H9 (cell line): ENCODE data around the gene TMEM204. TPM values are rescaled to one million over a fixed set of nuclear protein-coding genes. Genes with fewer than 3 reads are reported as not detected.

Experiments
- DNase-seq: peaks from one replicate; pipeline ENCODE4 v3.0.0-alpha.2; 2017
- H2AFZ ChIP-seq: one replicate; pipeline ENCODE4 v1.6.1; 2013; ENCODE audit warnings: mild to moderate bottlenecking, low read length, control low read depth, moderate library complexity
- H2AK5ac ChIP-seq: 2 replicates; pipeline ENCODE4 v1.6.1; 2013; ENCODE audit warnings: low read length, control low read depth, mixed read lengths; ENCODE audit not compliant: insufficient read length
- H2BK120ac ChIP-seq: one replicate; pipeline ENCODE4 v1.6.1; 2013; ENCODE audit warnings: low read depth, mild to moderate bottlenecking, low read length, control low read depth, inconsistent platforms; ENCODE audit not compliant: poor library complexity, severe bottlenecking
- H2BK12ac ChIP-seq: 2 replicates; pipeline ENCODE4 v1.6.1; 2013; ENCODE audit warnings: low read length, control low read depth, mixed read lengths, low read depth; ENCODE audit not compliant: insufficient read length
- H2BK15ac ChIP-seq: 2 replicates; pipeline ENCODE4 v1.6.1; 2013; ENCODE audit warnings: low read depth, low read length, control low read depth
- H2BK20ac ChIP-seq: one replicate; pipeline ENCODE4 v1.6.1; 2013; ENCODE audit warnings: low read depth, mild to moderate bottlenecking, low read length, control low read depth, inconsistent platforms; ENCODE audit not compliant: poor library complexity, severe bottlenecking
- H2BK5ac ChIP-seq: 2 replicates; pipeline ENCODE4 v1.6.1; 2013; ENCODE audit warnings: low read length, control low read depth, mixed read lengths; ENCODE audit not compliant: insufficient read length
- H3K14ac ChIP-seq: 2 replicates; pipeline ENCODE4 v1.6.1; 2013; ENCODE audit warnings: low read length, control low read depth; ENCODE audit not compliant: insufficient read depth
- H3K18ac ChIP-seq: 2 replicates; pipeline ENCODE4 v1.6.1; 2013; ENCODE audit warnings: low read depth, mild to moderate bottlenecking, mixed read lengths, low read length, control low read depth; ENCODE audit not compliant: insufficient read length
- H3K23ac ChIP-seq: 2 replicates; pipeline ENCODE4 v1.6.1; 2013; ENCODE audit warnings: low read length, control low read depth, mixed read lengths, low read depth; ENCODE audit not compliant: insufficient read length
- H3K23me2 ChIP-seq: 2 replicates; pipeline ENCODE4 v1.6.1; 2013; ENCODE audit warnings: low read depth, mild to moderate bottlenecking, mixed read lengths, low read length, control low read depth; ENCODE audit not compliant: insufficient read length, poor library complexity, severe bottlenecking
- H3K27ac ChIP-seq: 2 replicates; pipeline ENCODE4 v1.5.1; 2013; ENCODE audit warnings: low read length, control low read depth, mixed read lengths, low read depth; ENCODE audit not compliant: insufficient read length
- H3K27me3 ChIP-seq: 2 replicates; pipeline ENCODE4 v1.6.1; 2013; ENCODE audit warnings: low read length, control low read depth, inconsistent platforms; ENCODE audit not compliant: insufficient read depth
- H3K4ac ChIP-seq: 2 replicates; pipeline ENCODE4 v1.6.1; 2013; ENCODE audit warnings: low read depth, mild to moderate bottlenecking, control low read depth, inconsistent platforms, low read length, moderate library complexity
- H3K4me1 ChIP-seq: 2 replicates; pipeline ENCODE4 v1.6.1; 2013; ENCODE audit warnings: low read length, control low read depth, inconsistent platforms; ENCODE audit not compliant: insufficient read depth
- H3K4me2 ChIP-seq: 2 replicates; pipeline ENCODE4 v1.6.1; 2013; ENCODE audit warnings: low read length, control low read depth, mixed read lengths; ENCODE audit not compliant: insufficient read length, insufficient read depth
- H3K56ac ChIP-seq: 2 replicates; pipeline ENCODE4 v1.6.1; 2013; ENCODE audit warnings: low read depth, mild to moderate bottlenecking, mixed read lengths, low read length, control low read depth; ENCODE audit not compliant: insufficient read length
- H3K79me1 ChIP-seq: 2 replicates; pipeline ENCODE4 v1.6.1; 2013; ENCODE audit warnings: low read depth, mild to moderate bottlenecking, moderate library complexity, low read length, control low read depth, inconsistent platforms; ENCODE audit not compliant: insufficient read depth, poor library complexity, severe bottlenecking
- H3K79me2 ChIP-seq: 2 replicates; pipeline ENCODE4 v1.6.1; 2013; ENCODE audit warnings: low read length, control low read depth, inconsistent platforms; ENCODE audit not compliant: insufficient read depth
- H3K9ac ChIP-seq: 2 replicates; pipeline ENCODE4 v1.6.1; 2013; ENCODE audit warnings: low read length, control low read depth, mixed read lengths; ENCODE audit not compliant: insufficient read length; ENCODE audit errors: extremely low read depth
- H3K9me3 ChIP-seq: one replicate; pipeline ENCODE4 v1.6.1; 2013; ENCODE audit warnings: low read depth, low read length, inconsistent platforms; ENCODE audit not compliant: control insufficient read depth
- H3T11ph ChIP-seq: one replicate; pipeline ENCODE4 v1.6.1; 2013; ENCODE audit warnings: mild to moderate bottlenecking, low read length, control low read depth, inconsistent platforms
- H4K20me1 ChIP-seq: one replicate; pipeline ENCODE4 v1.6.1; 2013; ENCODE audit not compliant: control insufficient read depth, insufficient read length, insufficient read depth
- H4K5ac ChIP-seq: 2 replicates; pipeline ENCODE4 v1.6.1; 2013; ENCODE audit warnings: low read depth, mild to moderate bottlenecking, mixed read lengths, low read length, control low read depth; ENCODE audit not compliant: insufficient read length
- H4K8ac ChIP-seq: replicated peaks from 2 replicates; pipeline ENCODE4 v1.6.1; 2013; ENCODE audit warnings: low read length, control low read depth, mixed read lengths, low read depth; ENCODE audit not compliant: insufficient read length
- H4K91ac ChIP-seq: 2 replicates; pipeline ENCODE4 v1.6.1; 2013; ENCODE audit warnings: low read depth, mild to moderate bottlenecking, moderate library complexity, mixed read lengths, low read length, control low read depth; ENCODE audit not compliant: insufficient read length
- H3K27ac Mint-ChIP-seq, 3 experiments: 2 replicates in 2 of 3; 3 replicates in 1 of 3; pipeline ENCODE4 v1.8.0; 2020 to 2021; ENCODE audit warnings: mixed read lengths in 3 of 3, mild to moderate bottlenecking in 1 of 3, moderate library complexity in 1 of 3
- H3K27me3 Mint-ChIP-seq: 2 replicates; pipeline ENCODE4 v1.8.0; 2021; ENCODE audit warnings: low read depth, mild to moderate bottlenecking, moderate library complexity, mixed read lengths
- H3K36me3 Mint-ChIP-seq, 3 experiments: 2 replicates in 2 of 3; 3 replicates in 1 of 3; pipeline ENCODE4 v1.8.0; 2020 to 2021; ENCODE audit warnings: low read depth in 3 of 3, mixed read lengths in 3 of 3; ENCODE audit not compliant: insufficient read depth in 1 of 3
- H3K4me1 Mint-ChIP-seq, 2 experiments: 2 replicates each; pipeline ENCODE4 v1.8.0; 2020; ENCODE audit warnings: mixed read lengths in 2 of 2
- H3K4me3 Mint-ChIP-seq, 2 experiments: 2 replicates in 1 of 2; 3 replicates in 1 of 2; pipeline ENCODE4 v1.8.0; 2020 to 2021; ENCODE audit warnings: mild to moderate bottlenecking in 2 of 2, mixed read lengths in 2 of 2, moderate library complexity in 1 of 2
- H3K9me3 Mint-ChIP-seq, 2 experiments: 2 replicates in 1 of 2; 3 replicates in 1 of 2; pipeline ENCODE4 v1.8.0; 2020; ENCODE audit warnings: mild to moderate bottlenecking in 2 of 2, mixed read lengths in 2 of 2, moderate library complexity in 1 of 2
- CTCF ChIP-seq: fragments of 200-600 bp; sonication (generic); conservative IDR thresholded peaks from 3 replicates; pipeline ENCODE4 v1.8.0; 2021; ENCODE audit warnings: antibody characterized with exemption, mild to moderate bottlenecking
- WGBS: extraction: QIAGEN DNeasy Blood & Tissue Kit; methylation state at CpG from one replicate; pipeline ENCODE4 v1.1.7; 2013; ENCODE audit warnings: missing lambda C conversion rate, low lambda C conversion rate, mixed read lengths; ENCODE audit not compliant: insufficient read length; ENCODE audit errors: extremely low coverage; 5-methylcytosine and 5-hydroxymethylcytosine counted together
- total RNA-seq: library from RNA; stranded (reverse); gene quantifications from 2 replicates; pipeline ENCODE4 v1.2.1, GENCODE V29; 2021

The TMEM204 gene
- total RNA-seq, 1 experiment from 2014 or later, result not detected

- H2BK15ac ChIP-seq, result no peak overlapping the region
- no peak overlapping the region for H4K5ac ChIP-seq
- no peak overlapping the region for H3K18ac ChIP-seq
- H3T11ph ChIP-seq, result no peak overlapping the region
- no peak overlapping the region for H2AFZ ChIP-seq
- no peak overlapping the region for H2BK12ac ChIP-seq
- H3K4ac ChIP-seq, result no peak overlapping the region
- no peaks in the 10 kb centered on the region for H3K4me1 Mint-ChIP-seq
- no CpG with 5 or more reads among the region's 26 CpGs for WGBS
- no peak overlapping the region for H2BK120ac ChIP-seq
- no peak overlapping the region for H2BK5ac ChIP-seq
- no peak overlapping the region for H4K8ac ChIP-seq
- peaks cover 11 to 42% (median 38%) of the 10 kb centered on the region in 3 experiments; a peak in 6 of 7 replicates for H3K36me3 Mint-ChIP-seq
- no peaks in the 10 kb centered on the region for H3K9me3 ChIP-seq
- H4K91ac ChIP-seq, result no peak overlapping the region
- no peak overlapping the region for H3K23ac ChIP-seq
- no peak overlapping the region for H3K27ac ChIP-seq
- no peak overlapping the region for H3K56ac ChIP-seq
- no peaks in the 10 kb centered on the region for H4K20me1 ChIP-seq
- no peak overlapping the region for H3K4me3 Mint-ChIP-seq
- no peaks in the 10 kb centered on the region for H3K79me1 ChIP-seq
- no peaks in the 10 kb centered on the region for H3K23me2 ChIP-seq
- H2BK20ac ChIP-seq, result no peak overlapping the region
- no peak overlapping the region for H3K27ac Mint-ChIP-seq
- H3K4me2 ChIP-seq, result no peak overlapping the region
- H3K27me3 Mint-ChIP-seq, result no peaks in the 10 kb centered on the region; the same call in 1 of the 2 replicates
- no peak overlapping the region for H3K14ac ChIP-seq
- no peak overlapping the region for H2AK5ac ChIP-seq
- no peaks in the 10 kb centered on the region for H3K4me1 ChIP-seq
- H3K9ac ChIP-seq, result no peak overlapping the region
- peaks cover 6 to 15% of the 10 kb centered on the region in 2 experiments; a peak in 3 of 5 replicates for H3K9me3 Mint-ChIP-seq
- peak; percentile 35; the same call in 2 of the 3 replicates for TF ChIP-seq CTCF
- no peaks in the 10 kb centered on the region for H3K27me3 ChIP-seq
- no peaks in the 10 kb centered on the region for H3K79me2 ChIP-seq
- peak; percentile 47 for DNase-seq
Measured at GRCh38 chr16:1510941-1511351, 22.5 kb upstream of the TMEM204 start.
